ENCODE measurements around the gene HTRA1.

GRCh38 chr10:122559228-122559627 lies 97.9 kb downstream of the HTRA1 start:
- TF ChIP-seq POLR2AphosphoS5 (IDR thresholded peaks at IDR 0.05; ENCODE audit: low read depth, low read length), result no peak
- TF ChIP-seq TAF1 (IDR thresholded peaks at IDR 0.05; ENCODE audit: borderline replicate concordance, insufficient read depth, low read length), result no peak

Data from PFSK-1 (cell line).